H1 (cell line): ENCODE data around the gene RAD23B. TPM values are rescaled to one million over a fixed set of nuclear protein-coding genes. Genes with fewer than 3 reads are reported as not detected.

Experiments
- CTCF ChIA-PET: fragments of 300-600 bp; sonication (Branson Sonifier 250); formaldehyde crosslinking; loops from one replicate; lab custom pipeline; 2021; ENCODE audit not compliant: partially characterized antibody; lab: Charles Lee
- POLR2A ChIA-PET: fragments of 300-600 bp; sonication (Branson Sonifier 250); formaldehyde crosslinking; loops from one replicate; lab custom pipeline; 2021; ENCODE audit warnings: inconsistent platforms; ENCODE audit not compliant: partially characterized antibody; lab: Charles Lee
- DNase-seq, 2 experiments: peaks; one replicate each; pipeline versions ENCODE4 v3.0.0 to v3.0.0-alpha.2; 2010 to 2022; ENCODE audit warnings: low spot score in 2 of 2, low read depth in 1 of 2, mixed read lengths in 1 of 2
- FAIRE-seq: peaks from 2 replicates; lab custom pipeline; 2011; peaks lifted over from hg19 to GRCh38; lab: Jason Lieb, UNC
- H2AFZ ChIP-seq: 2 replicates; pipeline ENCODE4 v1.8.1; 2012; ENCODE audit warnings: low read length, inconsistent platforms
- H2AK5ac ChIP-seq: 2 replicates; pipeline ENCODE4 v1.6.1; 2013; ENCODE audit warnings: low read depth, low read length
- H2BK120ac ChIP-seq: replicated peaks from 2 replicates; pipeline ENCODE3; 2013; ENCODE audit warnings: low read depth, low read length, inconsistent platforms
- H2BK12ac ChIP-seq: 2 replicates; pipeline ENCODE4 v1.6.1; 2013; ENCODE audit warnings: low read depth, low read length
- H2BK15ac ChIP-seq: 2 replicates; pipeline ENCODE4 v1.6.1; 2013; ENCODE audit warnings: low read length
- H2BK20ac ChIP-seq: 2 replicates; pipeline ENCODE4 v1.6.1; 2013; ENCODE audit warnings: low read length
- H2BK5ac ChIP-seq: 2 replicates; pipeline ENCODE4 v1.6.1; 2013; ENCODE audit warnings: low read depth, low read length
- H3K14ac ChIP-seq: 2 replicates; pipeline ENCODE4 v1.6.1; 2013; ENCODE audit warnings: inconsistent platforms; ENCODE audit not compliant: insufficient read length
- H3K18ac ChIP-seq: 2 replicates; pipeline ENCODE4 v1.6.1; 2013; ENCODE audit warnings: low read length; ENCODE audit errors: extremely low read depth
- H3K23ac ChIP-seq: 2 replicates; pipeline ENCODE4 v1.6.1; 2013; ENCODE audit warnings: inconsistent platforms; ENCODE audit not compliant: insufficient read length
- H3K23me2 ChIP-seq: 2 replicates; pipeline ENCODE4 v1.6.1; 2013; ENCODE audit warnings: low read depth, low read length
- H3K27ac ChIP-seq: 2 replicates; pipeline ENCODE4 v1.6.1; 2011; ENCODE audit warnings: low read depth, low read length, inconsistent platforms
- H3K27me3 ChIP-seq, 4 experiments: replicated peaks in 1 of 4; 1 replicate in 1 of 4; 2 replicates in 3 of 4; pipeline versions ENCODE4 v1.6.1 to v1.8.1; 2011 to 2013; ENCODE audit warnings: low read length in 3 of 4, mild to moderate bottlenecking in 3 of 4, inconsistent platforms in 2 of 4, mixed read lengths in 2 of 4, moderate library complexity in 1 of 4; ENCODE audit not compliant: control insufficient read depth in 3 of 4, insufficient read depth in 3 of 4; ENCODE audit errors: extremely low read depth in 1 of 4
- H3K36me3 ChIP-seq, 4 experiments: 2 replicates each; pipeline versions ENCODE4 v1.6.1 to v1.8.1; 2011 to 2013; ENCODE audit warnings: mild to moderate bottlenecking in 4 of 4, low read length in 3 of 4, moderate library complexity in 2 of 4, control low read depth in 1 of 4, inconsistent platforms in 1 of 4; ENCODE audit not compliant: insufficient read depth in 4 of 4, control insufficient read depth in 2 of 4
- H3K4ac ChIP-seq: replicated peaks from 2 replicates; pipeline ENCODE3; 2013; ENCODE audit warnings: low read length, low read depth, mixed read lengths, inconsistent platforms; ENCODE audit not compliant: insufficient read length
- H3K4me1 ChIP-seq, 4 experiments: replicated peaks in 1 of 4; 1 replicate in 1 of 4; 2 replicates in 3 of 4; pipeline versions ENCODE4 v1.6.1 to v1.8.1; 2011 to 2013; ENCODE audit warnings: low read length in 3 of 4, inconsistent platforms in 2 of 4, mixed read lengths in 1 of 4; ENCODE audit not compliant: insufficient read depth in 4 of 4, control insufficient read depth in 3 of 4
- H3K4me2 ChIP-seq, 2 experiments: 2 replicates each; pipeline versions ENCODE4 v1.6.1 to v1.8.1; 2011 to 2013; ENCODE audit warnings: low read depth in 2 of 2, low read length in 2 of 2, control low read depth in 1 of 2, inconsistent platforms in 1 of 2, mild to moderate bottlenecking in 1 of 2; ENCODE audit not compliant: insufficient read depth in 1 of 2
- H3K4me3 ChIP-seq, 4 experiments: fragments of 200-600, 300-600 bp in 1 of 4; sonication (generic), shearing (Covaris generic), sonication (Bioruptor Twin) in 1 of 4; 2 replicates each; pipeline versions ENCODE4 v1.5.1 to v1.8.1; 2011 to 2016; ENCODE audit warnings: low read length in 4 of 4, low read depth in 3 of 4, control low read depth in 2 of 4, inconsistent platforms in 2 of 4, mild to moderate bottlenecking in 2 of 4, mixed read lengths in 1 of 4, moderate library complexity in 1 of 4; ENCODE audit not compliant: insufficient read depth in 2 of 4; ENCODE audit errors: extremely low read depth in 1 of 4
- H3K56ac ChIP-seq: replicated peaks from 2 replicates; pipeline ENCODE3; 2013; ENCODE audit warnings: low read depth, mild to moderate bottlenecking, mixed read lengths, low read length, inconsistent platforms; ENCODE audit not compliant: insufficient read length
- H3K79me1 ChIP-seq: 2 replicates; pipeline ENCODE4 v1.6.1; 2013; ENCODE audit warnings: low read depth, low read length, control low read depth
- H3K79me2 ChIP-seq, 2 experiments: 2 replicates each; pipeline versions ENCODE4 v1.6.1 to v1.8.1; 2012 to 2013; ENCODE audit warnings: low read length in 2 of 2, mild to moderate bottlenecking in 2 of 2, inconsistent platforms in 1 of 2; ENCODE audit not compliant: insufficient read depth in 2 of 2, control insufficient read depth in 1 of 2
- H3K9ac ChIP-seq, 4 experiments: replicated peaks in 1 of 4; 1 replicate in 1 of 4; 2 replicates in 3 of 4; pipeline versions ENCODE4 v1.6.1 to v1.8.1; 2011 to 2013; ENCODE audit warnings: low read depth in 3 of 4, low read length in 3 of 4, control low read depth in 2 of 4, mild to moderate bottlenecking in 2 of 4, moderate library complexity in 2 of 4, inconsistent platforms in 1 of 4; ENCODE audit errors: extremely low read depth in 1 of 4
- H3K9me3 ChIP-seq, 2 experiments: 2 replicates each; pipeline versions ENCODE4 v1.6.1 to v1.8.1; 2012 to 2013; ENCODE audit warnings: mild to moderate bottlenecking in 2 of 2, moderate library complexity in 2 of 2, control low read depth in 1 of 2, inconsistent platforms in 1 of 2, low read depth in 1 of 2, low read length in 1 of 2, mixed read lengths in 1 of 2; ENCODE audit not compliant: insufficient read depth in 2 of 2
- H4K20me1 ChIP-seq, 2 experiments: replicated peaks in 1 of 2; 2 replicates each; pipeline versions ENCODE3 to v1.8.1; 2011 to 2013; ENCODE audit warnings: inconsistent platforms in 2 of 2, low read length in 2 of 2, mild to moderate bottlenecking in 1 of 2; ENCODE audit not compliant: insufficient read depth in 2 of 2, control insufficient read depth in 1 of 2
- H4K5ac ChIP-seq: 2 replicates; pipeline ENCODE4 v1.6.1; 2013; ENCODE audit warnings: low read length, low read depth, mixed read lengths, inconsistent platforms; ENCODE audit not compliant: insufficient read length
- H4K8ac ChIP-seq: 2 replicates; pipeline ENCODE4 v1.8.0; 2013; ENCODE audit warnings: mild to moderate bottlenecking, moderate library complexity, low read length, inconsistent platforms; ENCODE audit not compliant: insufficient read depth; ENCODE audit errors: extremely low read depth
- H4K91ac ChIP-seq: replicated peaks from 2 replicates; pipeline ENCODE3; 2013; ENCODE audit warnings: low read length, mixed read lengths, inconsistent platforms; ENCODE audit not compliant: insufficient read length
- CBX8 ChIP-seq: fragments of 300-800, 300-1000 bp; sonication (generic); IDR thresholded peaks from 2 replicates; pipeline ENCODE4 v1.7.1; 2016; ENCODE audit warnings: low read depth, low read length, borderline replicate concordance
- CEBPB ChIP-seq: IDR thresholded peaks from 2 replicates; pipeline ENCODE4 v1.6.1; 2012; ENCODE audit warnings: low read depth, low read length
- KDM1A ChIP-seq: fragments of 200-600, 300-600 bp; sonication (generic); IDR thresholded peaks from 2 replicates; pipeline ENCODE4 v1.7.1; 2016; ENCODE audit warnings: mild to moderate bottlenecking, low read length, borderline replicate concordance
- SRF ChIP-seq: IDR thresholded peaks from 2 replicates; pipeline ENCODE4 v1.6.1; 2011; ENCODE audit warnings: mild to moderate bottlenecking, low read depth, low read length, moderate library complexity
- TBP ChIP-seq: IDR thresholded peaks from 2 replicates; pipeline ENCODE4 v1.6.1; 2011; ENCODE audit warnings: low read depth, low read length, improper control_type of control experiment
- TCF12 ChIP-seq: IDR thresholded peaks from 2 replicates; pipeline ENCODE4 v1.6.1; 2011; ENCODE audit warnings: low read depth, mild to moderate bottlenecking, low read length
- WGBS, 2 experiments: shearing (Covaris generic) in 1 of 2; methylation state at CpG; one replicate each; pipeline versions ENCODE4 v1.1.6 to v1.1.7; 2013 to 2015; ENCODE audit warnings: low lambda C conversion rate in 2 of 2, mixed read lengths in 2 of 2, inconsistent platforms in 1 of 2, low coverage in 1 of 2, missing lambda C conversion rate in 1 of 2; ENCODE audit not compliant: insufficient replicate concordance in 2 of 2, insufficient coverage in 1 of 2, insufficient read length in 1 of 2; ENCODE audit errors: extremely low coverage in 1 of 2, missing lambda C conversion rate in 1 of 2; 5-methylcytosine and 5-hydroxymethylcytosine counted together
- polyA plus RNA-seq, 7 experiments: library from polyadenylated mRNA; depleted of rRNA in 3 of 7; stranded (reverse) in 5 of 7; unstranded in 2 of 7; fragments of >200 nt in 5 of 7; fragments of 200-250 nt in 2 of 7; gene quantifications; 1 replicate in 5 of 7; 2 replicates in 1 of 7; 4 replicates in 1 of 7; pipeline versions ENCODE4 v1.2.1 to v1.2.3, GENCODE V29; 2011 to 2013; ENCODE audit warnings: missing spikeins in 2 of 7, mixed read lengths in 2 of 7
- total RNA-seq: library from RNA; stranded (reverse); fragmentation: NEBNext Ultra II Directional; extraction: Animal tissue kit (Norgen Biotek cat#: 25700); gene quantifications from 2 replicates; pipeline ENCODE4 v1.2.1, GENCODE V29; 2021

Gene RAD23B
- total and polyA plus RNA-seq, 2 of the 8 experiments (the other 6 are each of a cell fraction or from before 2014, with no cell fraction given), result 97.1 to 165 TPM

DNA sequence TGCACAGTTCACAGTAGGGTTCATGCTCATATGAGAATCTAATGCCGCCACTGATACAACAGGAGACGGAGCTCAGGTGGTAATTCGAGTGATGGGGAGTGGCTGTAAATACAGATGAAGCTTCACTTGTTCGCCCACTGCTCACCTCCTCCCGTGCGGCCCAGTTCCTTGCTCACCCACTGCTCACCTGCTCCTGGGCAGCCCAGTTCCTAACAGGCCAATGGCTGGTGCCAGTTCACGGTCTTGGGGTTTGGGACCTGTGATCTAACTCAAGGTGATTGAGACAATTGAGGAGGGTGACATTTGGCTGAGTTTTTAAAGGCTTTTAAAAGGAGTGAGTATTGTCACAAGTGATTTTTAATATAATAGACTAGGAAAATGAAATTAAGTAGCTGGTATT, 45.4 kb downstream of the RAD23B start:
- no peak for FAIRE-seq
- H4K5ac ChIP-seq, result no peak overlapping the region
- no peak overlapping the region for H2AFZ ChIP-seq
- no peak overlapping the region for H3K4me2 ChIP-seq
- peaks cover 9 to 82% (median 38%) of the 10 kb centered on the region in 4 experiments for H3K36me3 ChIP-seq
- H2BK15ac ChIP-seq, result no peak overlapping the region
- no peak overlapping the region for H2AK5ac ChIP-seq
- no peaks in the 10 kb centered on the region for H3K9me3 ChIP-seq
- H3K4ac ChIP-seq, result no peak overlapping the region
- no peak for DNase-seq
- no peak overlapping the region for H3K56ac ChIP-seq
- H2BK20ac ChIP-seq, result no peak overlapping the region
- no peak overlapping the region for H3K4me3 ChIP-seq
- H3K79me2 ChIP-seq, result peaks cover 0 to 44% of the 10 kb centered on the region in 2 experiments; a peak in 2 of 4 replicates
- H2BK5ac ChIP-seq, result no peak overlapping the region
- H3K23me2 ChIP-seq, result no peaks in the 10 kb centered on the region
- H3K27ac ChIP-seq, result no peak overlapping the region
- H4K8ac ChIP-seq, result no peak overlapping the region
- H2BK120ac ChIP-seq, result no peak overlapping the region
- 97% methylated on average over 7 of the region's 7 CpGs; no CpG with 5 or more reads in 1 of the 2 experiments for WGBS, 2 experiments
- H3K23ac ChIP-seq, result no peak overlapping the region
- no peak overlapping the region for H3K9ac ChIP-seq
- H3K14ac ChIP-seq, result no peak overlapping the region
- H3K27me3 ChIP-seq, result no peaks in the 10 kb centered on the region
- no peak overlapping the region for H4K91ac ChIP-seq
- no peak overlapping the region for H2BK12ac ChIP-seq
- ChIA-PET CTCF (interaction anchor here (0.7 to 1.8 kb wide), 3 partner anchors 17 to 170 kb away, joined by 3 to 4 read pairs (median 3); no protein-coding TSS in a partner anchor), POLR2A (no interaction called here)
- no peaks in the 10 kb centered on the region for H3K79me1 ChIP-seq
- H4K20me1 ChIP-seq, result peaks cover 1 to 3% of the 10 kb centered on the region in 2 experiments
- no peak overlapping the region for H3K18ac ChIP-seq
- H3K4me1 ChIP-seq, result no peaks in the 10 kb centered on the region
- TF ChIP-seq TCF12, result no peak
- TF ChIP-seq KDM1A, result no peak
- no peak for TF ChIP-seq SRF
- TF ChIP-seq CBX8, result no peak
- TF ChIP-seq CEBPB, result no peak
- no peak for TF ChIP-seq TBP
